GM23338 (cell line): Measurements from ENCODE around the gene FBN3. TPM values are rescaled to one million over a fixed set of nuclear protein-coding genes. Genes with fewer than 3 reads are reported as not detected.

Source experiments
- ATAC-seq: fragments of 200-7000 bp; cut with Tn5 transposase; 3 replicates; pipeline ENCODE4 v1.9.1; 2020
- DNase-seq: peaks from one replicate; pipeline ENCODE4 v3.0.0-alpha.2; 2015; ENCODE audit warnings: low spot score
- H2AFZ ChIP-seq: fragments of 200-600 bp; sonication (generic); 2 replicates; pipeline ENCODE4 v1.8.0; 2016; ENCODE audit warnings: antibody characterized with exemption, mild to moderate bottlenecking, moderate library complexity
- H3F3A ChIP-seq: fragments of 200-600 bp; sonication (generic); replicated peaks from 2 replicates; pipeline ENCODE4 v1.8.0; 2017; ENCODE audit warnings: antibody characterized with exemption, mixed run types, low read depth
- H3K27ac ChIP-seq: fragments of 200-600 bp; sonication (generic); 2 replicates; pipeline ENCODE4 v1.6.1; 2016; ENCODE audit warnings: low read depth
- H3K27me3 ChIP-seq: fragments of 200-600 bp; sonication (generic); 2 replicates; pipeline ENCODE4 v1.8.0; 2016; ENCODE audit warnings: mild to moderate bottlenecking, mixed run types, moderate library complexity; ENCODE audit not compliant: insufficient read depth
- H3K36me3 ChIP-seq: fragments of 200-600 bp; sonication (generic); 2 replicates; pipeline ENCODE4 v1.8.0; 2016; ENCODE audit warnings: mild to moderate bottlenecking; ENCODE audit not compliant: insufficient read depth
- H3K4me1 ChIP-seq: fragments of 200-600 bp; sonication (generic); 2 replicates; pipeline ENCODE4 v1.8.0; 2016; ENCODE audit warnings: mild to moderate bottlenecking, moderate library complexity; ENCODE audit not compliant: insufficient read depth
- H3K4me2 ChIP-seq: fragments of 200-600 bp; sonication (generic); 2 replicates; pipeline ENCODE4 v1.7.1; 2017; ENCODE audit warnings: mixed run types
- H3K4me3 ChIP-seq: fragments of 200-600 bp; sonication (generic); 2 replicates; pipeline ENCODE4 v1.6.1; 2016; ENCODE audit warnings: mixed run types
- H3K79me2 ChIP-seq: fragments of 200-600 bp; sonication (generic); replicated peaks from 2 replicates; pipeline ENCODE4 v1.8.0; 2017; ENCODE audit warnings: mild to moderate bottlenecking; ENCODE audit not compliant: insufficient read depth
- H3K9me2 ChIP-seq: fragments of 200-600 bp; sonication (generic); 2 replicates; pipeline ENCODE4 v1.8.0; 2017; ENCODE audit not compliant: insufficient read depth
- H4K20me1 ChIP-seq: fragments of 200-600 bp; sonication (generic); replicated peaks from 2 replicates; pipeline ENCODE4 v1.8.0; 2017; ENCODE audit warnings: mild to moderate bottlenecking; ENCODE audit not compliant: insufficient read depth
- H3K27ac Mint-ChIP-seq: 2 replicates; pipeline ENCODE4 v1.8.0; 2020; ENCODE audit warnings: inconsistent platforms, mild to moderate bottlenecking, moderate library complexity, mixed read lengths
- H3K27me3 Mint-ChIP-seq: 3 replicates; pipeline ENCODE4 v1.8.0; 2022; ENCODE audit warnings: low read depth, mild to moderate bottlenecking, moderate library complexity, mixed read lengths, inconsistent platforms; ENCODE audit not compliant: insufficient read depth, poor library complexity
- H3K36me3 Mint-ChIP-seq: 3 replicates; pipeline ENCODE4 v1.8.0; 2021; ENCODE audit warnings: low read depth, mild to moderate bottlenecking, inconsistent platforms, moderate library complexity, mixed read lengths
- H3K4me1 Mint-ChIP-seq: 3 replicates; pipeline ENCODE4 v1.8.0; 2020; ENCODE audit warnings: mild to moderate bottlenecking, inconsistent platforms, mixed read lengths
- H3K4me3 Mint-ChIP-seq: 3 replicates; pipeline ENCODE4 v1.8.0; 2021; ENCODE audit warnings: moderate library complexity, mild to moderate bottlenecking, inconsistent platforms, mixed read lengths
- H3K9me3 Mint-ChIP-seq: 3 replicates; pipeline ENCODE4 v1.8.0; 2020; ENCODE audit warnings: moderate library complexity, mild to moderate bottlenecking, inconsistent platforms, mixed read lengths
- CREB1 ChIP-seq: fragments of 250-450 bp; sonication (Bioruptor Pico); IDR thresholded peaks from 2 replicates; pipeline ENCODE4 v1.5.0; 2020; ENCODE audit warnings: low read depth, mild to moderate bottlenecking, moderate library complexity
- ETS1 ChIP-seq: IDR thresholded peaks from 2 replicates; pipeline ENCODE4 v1.6.1; 2016; ENCODE audit warnings: antibody characterized with exemption
- EZH2 ChIP-seq: fragments of 200-600 bp; sonication (generic); IDR thresholded peaks from one replicate; pipeline ENCODE4 v1.8.0; 2017; ENCODE audit warnings: antibody characterized with exemption, mild to moderate bottlenecking, low read depth; ENCODE audit not compliant: unreplicated experiment
- EZH2phosphoT487 ChIP-seq: fragments of 200-600 bp; sonication (generic); IDR thresholded peaks from one replicate; pipeline ENCODE4 v1.8.1; 2018; ENCODE audit warnings: antibody characterized with exemption; ENCODE audit not compliant: unreplicated experiment
- JUNB ChIP-seq: IDR thresholded peaks from one replicate; pipeline ENCODE4 v1.6.1; 2016; ENCODE audit warnings: antibody characterized with exemption; ENCODE audit not compliant: unreplicated experiment
- POLR2AphosphoS5 ChIP-seq: IDR thresholded peaks from 2 replicates; pipeline ENCODE4 v1.6.1; 2016; ENCODE audit warnings: antibody characterized with exemption, low read depth
- STAT1 ChIP-seq: IDR thresholded peaks from one replicate; pipeline ENCODE4 v1.6.1; 2016; ENCODE audit warnings: antibody characterized with exemption; ENCODE audit not compliant: unreplicated experiment
- ZNF114 ChIP-seq: fragments of 250-450 bp; sonication (Bioruptor Pico); IDR thresholded peaks from 2 replicates; pipeline ENCODE4 v1.5.0; 2020; ENCODE audit warnings: mild to moderate bottlenecking, moderate library complexity
- ZNF331 ChIP-seq: fragments of 250-450 bp; sonication (Bioruptor Pico); IDR thresholded peaks from 2 replicates; pipeline ENCODE4 v1.5.0; 2020; ENCODE audit warnings: low read depth, mild to moderate bottlenecking, moderate library complexity
- polyA plus RNA-seq: library from polyadenylated mRNA; unstranded; fragments of >200 nt; fragmentation: Nextera tagmentation; extraction: Ambion mirVana; gene quantifications from 2 replicates; pipeline ENCODE4 v1.2.1, GENCODE V29; 2016
- total RNA-seq: library from RNA; depleted of rRNA; stranded (reverse); fragments of >200 nt; shearing (Covaris generic); gene quantifications from 2 replicates; pipeline ENCODE4 v1.2.3, GENCODE V29; 2014
- TF ChIP-seq, protein P1 (sequence below), 2 experiments: fragments of 200-600 bp in 1 of 2; sonication (generic) in 1 of 2; conservative IDR thresholded peaks; 2 replicates each; pipeline versions ENCODE4 v1.5.1 to v1.6.1; 2016 to 2017; ENCODE audit warnings: antibody characterized with exemption in 2 of 2, low read depth in 2 of 2, mild to moderate bottlenecking in 2 of 2, moderate library complexity in 1 of 2
- TF ChIP-seq, protein P2 (sequence below): fragments of 250-450 bp; sonication (Bioruptor Pico); IDR thresholded peaks from 2 replicates; pipeline ENCODE4 v1.5.0; 2020; ENCODE audit warnings: mild to moderate bottlenecking, moderate library complexity

The FBN3 gene
- total and polyA plus RNA-seq, 2 experiments from 2014 or later, result 8.5 to 54.5 TPM

- Histone ChIP-seq H2AFZ (no peak overlapping the region), H3K36me3 (peaks cover 17% of the 10 kb centered on the region), H3F3A (no peaks in the 10 kb centered on the region), H3K4me3 (no peak overlapping the region), H3K27me3 (no peaks in the 10 kb centered on the region), H3K4me1 (no peaks in the 10 kb centered on the region), H3K4me2 (no peak overlapping the region), H4K20me1 (no peaks in the 10 kb centered on the region), H3K9me2 (no peaks in the 10 kb centered on the region), H3K79me2 (no peaks in the 10 kb centered on the region), H3K27ac (no peak overlapping the region)
- TF ChIP-seq ZNF114, result no peak
- TF ChIP-seq, protein P1, sequence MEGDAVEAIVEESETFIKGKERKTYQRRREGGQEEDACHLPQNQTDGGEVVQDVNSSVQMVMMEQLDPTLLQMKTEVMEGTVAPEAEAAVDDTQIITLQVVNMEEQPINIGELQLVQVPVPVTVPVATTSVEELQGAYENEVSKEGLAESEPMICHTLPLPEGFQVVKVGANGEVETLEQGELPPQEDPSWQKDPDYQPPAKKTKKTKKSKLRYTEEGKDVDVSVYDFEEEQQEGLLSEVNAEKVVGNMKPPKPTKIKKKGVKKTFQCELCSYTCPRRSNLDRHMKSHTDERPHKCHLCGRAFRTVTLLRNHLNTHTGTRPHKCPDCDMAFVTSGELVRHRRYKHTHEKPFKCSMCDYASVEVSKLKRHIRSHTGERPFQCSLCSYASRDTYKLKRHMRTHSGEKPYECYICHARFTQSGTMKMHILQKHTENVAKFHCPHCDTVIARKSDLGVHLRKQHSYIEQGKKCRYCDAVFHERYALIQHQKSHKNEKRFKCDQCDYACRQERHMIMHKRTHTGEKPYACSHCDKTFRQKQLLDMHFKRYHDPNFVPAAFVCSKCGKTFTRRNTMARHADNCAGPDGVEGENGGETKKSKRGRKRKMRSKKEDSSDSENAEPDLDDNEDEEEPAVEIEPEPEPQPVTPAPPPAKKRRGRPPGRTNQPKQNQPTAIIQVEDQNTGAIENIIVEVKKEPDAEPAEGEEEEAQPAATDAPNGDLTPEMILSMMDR (conservative IDR thresholded peaks at IDR 0.05; ENCODE audit: low read depth in 2 of 2), result peak; percentile 35 to 47; a peak in 3 of 4 replicates
- Mint-ChIP-seq H3K4me3 (no peak overlapping the region), H3K27ac (no peak overlapping the region), H3K36me3 (peaks cover 68% of the 10 kb centered on the region), H3K9me3 (peaks cover 24% of the 10 kb centered on the region), H3K27me3 (peaks cover 5% of the 10 kb centered on the region), H3K4me1 (no peaks in the 10 kb centered on the region)
- DNase-seq, result peak; percentile 21
- no peak for ATAC-seq
Measured at GRCh38 chr19:8096071-8096470, 53.3 kb downstream of the FBN3 start.

- Mint-ChIP-seq H3K4me3 (no peak overlapping the region), H3K27ac (no peak overlapping the region), H3K27me3 (peaks cover 2% of the 10 kb centered on the region), H3K36me3 (peaks cover 65% of the 10 kb centered on the region), H3K9me3 (peaks cover 24% of the 10 kb centered on the region), H3K4me1 (no peaks in the 10 kb centered on the region)
- H2AFZ ChIP-seq, result no peak overlapping the region
- H4K20me1 ChIP-seq, result no peaks in the 10 kb centered on the region
- no peak for ATAC-seq
- H3K4me2 ChIP-seq, result no peak overlapping the region
- no peak for DNase-seq
- no peaks in the 10 kb centered on the region for H3K4me1 ChIP-seq
- no peak overlapping the region for H3K27ac ChIP-seq
- H3K27me3 ChIP-seq, result no peaks in the 10 kb centered on the region
- no peaks in the 10 kb centered on the region for H3K9me2 ChIP-seq
- H3F3A ChIP-seq, result no peaks in the 10 kb centered on the region
- H3K36me3 ChIP-seq, result peaks cover 17% of the 10 kb centered on the region
- no peak overlapping the region for H3K4me3 ChIP-seq
- no peaks in the 10 kb centered on the region for H3K79me2 ChIP-seq
- TF ChIP-seq CREB1 (CRISPR knock-in tag), result no peak
- no peak for TF ChIP-seq JUNB
- no peak for TF ChIP-seq ZNF331 (CRISPR knock-in tag)
- TF ChIP-seq STAT1, result no peak
- no peak for TF ChIP-seq EZH2phosphoT487
- no peak for TF ChIP-seq EZH2
- TF ChIP-seq ETS1, result no peak
- TF ChIP-seq, protein P1 (conservative IDR thresholded peaks at IDR 0.05; ENCODE audit: low read depth in 2 of 2), result no peak
- TF ChIP-seq, protein P2, sequence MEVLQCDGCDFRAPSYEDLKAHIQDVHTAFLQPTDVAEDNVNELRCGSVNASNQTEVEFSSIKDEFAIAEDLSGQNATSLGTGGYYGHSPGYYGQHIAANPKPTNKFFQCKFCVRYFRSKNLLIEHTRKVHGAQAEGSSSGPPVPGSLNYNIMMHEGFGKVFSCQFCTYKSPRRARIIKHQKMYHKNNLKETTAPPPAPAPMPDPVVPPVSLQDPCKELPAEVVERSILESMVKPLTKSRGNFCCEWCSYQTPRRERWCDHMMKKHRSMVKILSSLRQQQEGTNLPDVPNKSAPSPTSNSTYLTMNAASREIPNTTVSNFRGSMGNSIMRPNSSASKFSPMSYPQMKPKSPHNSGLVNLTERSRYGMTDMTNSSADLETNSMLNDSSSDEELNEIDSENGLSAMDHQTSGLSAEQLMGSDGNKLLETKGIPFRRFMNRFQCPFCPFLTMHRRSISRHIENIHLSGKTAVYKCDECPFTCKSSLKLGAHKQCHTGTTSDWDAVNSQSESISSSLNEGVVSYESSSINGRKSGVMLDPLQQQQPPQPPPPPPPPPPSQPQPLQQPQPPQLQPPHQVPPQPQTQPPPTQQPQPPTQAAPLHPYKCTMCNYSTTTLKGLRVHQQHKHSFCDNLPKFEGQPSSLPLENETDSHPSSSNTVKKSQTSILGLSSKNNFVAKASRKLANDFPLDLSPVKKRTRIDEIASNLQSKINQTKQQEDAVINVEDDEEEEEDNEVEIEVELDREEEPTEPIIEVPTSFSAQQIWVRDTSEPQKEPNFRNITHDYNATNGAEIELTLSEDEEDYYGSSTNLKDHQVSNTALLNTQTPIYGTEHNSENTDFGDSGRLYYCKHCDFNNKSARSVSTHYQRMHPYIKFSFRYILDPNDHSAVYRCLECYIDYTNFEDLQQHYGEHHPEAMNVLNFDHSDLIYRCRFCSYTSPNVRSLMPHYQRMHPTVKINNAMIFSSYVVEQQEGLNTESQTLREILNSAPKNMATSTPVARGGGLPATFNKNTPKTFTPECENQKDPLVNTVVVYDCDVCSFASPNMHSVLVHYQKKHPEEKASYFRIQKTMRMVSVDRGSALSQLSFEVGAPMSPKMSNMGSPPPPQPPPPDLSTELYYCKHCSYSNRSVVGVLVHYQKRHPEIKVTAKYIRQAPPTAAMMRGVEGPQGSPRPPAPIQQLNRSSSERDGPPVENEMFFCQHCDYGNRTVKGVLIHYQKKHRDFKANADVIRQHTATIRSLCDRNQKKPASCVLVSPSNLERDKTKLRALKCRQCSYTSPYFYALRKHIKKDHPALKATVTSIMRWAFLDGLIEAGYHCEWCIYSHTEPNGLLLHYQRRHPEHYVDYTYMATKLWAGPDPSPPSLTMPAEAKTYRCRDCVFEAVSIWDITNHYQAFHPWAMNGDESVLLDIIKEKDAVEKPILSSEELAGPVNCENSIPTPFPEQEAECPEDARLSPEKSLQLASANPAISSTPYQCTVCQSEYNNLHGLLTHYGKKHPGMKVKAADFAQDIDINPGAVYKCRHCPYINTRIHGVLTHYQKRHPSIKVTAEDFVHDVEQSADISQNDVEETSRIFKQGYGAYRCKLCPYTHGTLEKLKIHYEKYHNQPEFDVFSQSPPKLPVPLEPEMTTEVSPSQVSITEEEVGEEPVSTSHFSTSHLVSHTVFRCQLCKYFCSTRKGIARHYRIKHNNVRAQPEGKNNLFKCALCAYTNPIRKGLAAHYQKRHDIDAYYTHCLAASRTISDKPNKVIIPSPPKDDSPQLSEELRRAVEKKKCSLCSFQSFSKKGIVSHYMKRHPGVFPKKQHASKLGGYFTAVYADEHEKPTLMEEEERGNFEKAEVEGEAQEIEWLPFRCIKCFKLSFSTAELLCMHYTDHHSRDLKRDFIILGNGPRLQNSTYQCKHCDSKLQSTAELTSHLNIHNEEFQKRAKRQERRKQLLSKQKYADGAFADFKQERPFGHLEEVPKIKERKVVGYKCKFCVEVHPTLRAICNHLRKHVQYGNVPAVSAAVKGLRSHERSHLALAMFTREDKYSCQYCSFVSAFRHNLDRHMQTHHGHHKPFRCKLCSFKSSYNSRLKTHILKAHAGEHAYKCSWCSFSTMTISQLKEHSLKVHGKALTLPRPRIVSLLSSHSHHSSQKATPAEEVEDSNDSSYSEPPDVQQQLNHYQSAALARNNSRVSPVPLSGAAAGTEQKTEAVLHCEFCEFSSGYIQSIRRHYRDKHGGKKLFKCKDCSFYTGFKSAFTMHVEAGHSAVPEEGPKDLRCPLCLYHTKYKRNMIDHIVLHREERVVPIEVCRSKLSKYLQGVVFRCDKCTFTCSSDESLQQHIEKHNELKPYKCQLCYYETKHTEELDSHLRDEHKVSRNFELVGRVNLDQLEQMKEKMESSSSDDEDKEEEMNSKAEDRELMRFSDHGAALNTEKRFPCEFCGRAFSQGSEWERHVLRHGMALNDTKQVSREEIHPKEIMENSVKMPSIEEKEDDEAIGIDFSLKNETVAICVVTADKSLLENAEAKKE, result no peak
- no peak for TF ChIP-seq ZNF114
- TF ChIP-seq POLR2AphosphoS5, result no peak
Measured at GRCh38 chr19:8095354-8095886, 54.0 kb downstream of the FBN3 start.
